HFFc6 (cell line): ENCODE data around the gene HPGDS. TPM values are rescaled to one million over a fixed set of nuclear protein-coding genes. Genes with fewer than 3 reads are reported as not detected.

Experiments used
- DNase-seq: peaks from one replicate; pipeline ENCODE4 v3.0.0-alpha.2; 2018
- H3K27ac Mint-ChIP-seq: 2 replicates; pipeline ENCODE4 v1.8.0; 2020; ENCODE audit warnings: mild to moderate bottlenecking, mixed read lengths
- H3K27me3 Mint-ChIP-seq: 2 replicates; pipeline ENCODE4 v1.8.0; 2021; ENCODE audit warnings: mild to moderate bottlenecking, moderate library complexity, mixed read lengths; ENCODE audit not compliant: insufficient read depth
- H3K36me3 Mint-ChIP-seq: 2 replicates; pipeline ENCODE4 v1.8.0; 2021; ENCODE audit warnings: low read depth, mixed read lengths
- H3K4me1 Mint-ChIP-seq: 2 replicates; pipeline ENCODE4 v1.8.0; 2020; ENCODE audit warnings: low read depth, mixed read lengths
- H3K4me3 Mint-ChIP-seq: 2 replicates; pipeline ENCODE4 v1.8.0; 2020; ENCODE audit warnings: mild to moderate bottlenecking, moderate library complexity, mixed read lengths
- H3K9me3 Mint-ChIP-seq: 2 replicates; pipeline ENCODE4 v1.8.0; 2020; ENCODE audit warnings: mild to moderate bottlenecking, mixed read lengths
- total RNA-seq, 6 experiments: library from RNA; stranded (reverse); fragmentation: NEBNext Ultra II Directional; extraction: Animal tissue kit (Norgen Biotek cat#: 25700); gene quantifications; 2 replicates in 1 of 6; 3 replicates in 5 of 6; pipeline ENCODE4 v1.2.3, GENCODE V29; 2021
- TF ChIP-seq, protein P1 (sequence below): fragments of 200-600 bp; sonication (generic); IDR thresholded peaks from 2 replicates; pipeline ENCODE4 v1.5.0; 2021; ENCODE audit warnings: antibody characterized with exemption, mild to moderate bottlenecking

The HPGDS gene
- total RNA-seq, 6 experiments from 2014 or later = not detected

DNA sequence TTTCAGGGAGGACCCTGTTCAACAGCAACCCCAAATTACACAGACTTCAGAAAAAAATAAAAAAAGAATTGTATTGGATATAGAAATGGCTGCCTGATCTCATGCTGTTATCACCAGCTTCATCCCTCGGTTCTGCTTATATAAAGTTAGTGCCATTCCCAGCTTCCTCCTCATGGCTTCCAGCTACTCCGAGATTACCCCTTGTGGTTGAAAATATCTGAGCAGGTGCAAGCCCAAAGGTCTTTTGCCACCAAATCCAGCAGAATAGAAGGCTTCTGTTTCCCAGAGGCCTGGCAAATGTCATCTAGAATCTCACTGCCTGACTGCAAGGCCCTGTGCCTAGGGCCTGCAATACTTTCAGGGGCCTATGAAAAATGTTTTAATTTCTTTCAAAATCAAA lies 13.8 kb upstream of the HPGDS start:
- TF ChIP-seq, protein P1, sequence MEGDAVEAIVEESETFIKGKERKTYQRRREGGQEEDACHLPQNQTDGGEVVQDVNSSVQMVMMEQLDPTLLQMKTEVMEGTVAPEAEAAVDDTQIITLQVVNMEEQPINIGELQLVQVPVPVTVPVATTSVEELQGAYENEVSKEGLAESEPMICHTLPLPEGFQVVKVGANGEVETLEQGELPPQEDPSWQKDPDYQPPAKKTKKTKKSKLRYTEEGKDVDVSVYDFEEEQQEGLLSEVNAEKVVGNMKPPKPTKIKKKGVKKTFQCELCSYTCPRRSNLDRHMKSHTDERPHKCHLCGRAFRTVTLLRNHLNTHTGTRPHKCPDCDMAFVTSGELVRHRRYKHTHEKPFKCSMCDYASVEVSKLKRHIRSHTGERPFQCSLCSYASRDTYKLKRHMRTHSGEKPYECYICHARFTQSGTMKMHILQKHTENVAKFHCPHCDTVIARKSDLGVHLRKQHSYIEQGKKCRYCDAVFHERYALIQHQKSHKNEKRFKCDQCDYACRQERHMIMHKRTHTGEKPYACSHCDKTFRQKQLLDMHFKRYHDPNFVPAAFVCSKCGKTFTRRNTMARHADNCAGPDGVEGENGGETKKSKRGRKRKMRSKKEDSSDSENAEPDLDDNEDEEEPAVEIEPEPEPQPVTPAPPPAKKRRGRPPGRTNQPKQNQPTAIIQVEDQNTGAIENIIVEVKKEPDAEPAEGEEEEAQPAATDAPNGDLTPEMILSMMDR = no peak
- Mint-ChIP-seq H3K27me3 (peaks cover 26% of the 10 kb centered on the region), H3K4me3 (no peak overlapping the region), H3K4me1 (no peaks in the 10 kb centered on the region), H3K27ac (no peak overlapping the region), H3K9me3 (no peaks in the 10 kb centered on the region), H3K36me3 (no peaks in the 10 kb centered on the region)
- DNase-seq = no peak

DNA sequence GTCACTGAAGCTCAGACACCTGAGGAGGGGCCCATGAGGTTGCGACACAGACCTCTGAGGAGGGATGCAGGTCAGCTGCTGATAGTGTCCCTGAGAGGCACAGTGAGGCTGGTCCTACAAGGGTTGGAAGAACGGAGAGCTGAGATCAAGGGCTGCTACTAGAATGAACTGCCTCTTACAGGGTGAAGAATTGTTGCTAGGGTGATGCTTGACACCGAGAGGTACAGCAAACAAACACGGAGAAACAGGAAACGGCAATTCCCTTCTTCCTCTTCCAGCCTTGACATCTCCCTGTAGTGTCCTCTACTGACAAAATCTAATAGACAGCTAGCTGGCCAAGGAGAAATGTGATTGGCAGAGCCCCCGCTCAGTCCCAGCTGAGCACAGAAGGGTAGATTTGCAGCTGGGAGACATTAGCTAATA lies 11.8 kb upstream of the HPGDS start:
- no peaks in the 10 kb centered on the region for H3K9me3 Mint-ChIP-seq
- TF ChIP-seq, protein P1 = no peak
- H3K27me3 Mint-ChIP-seq = peaks cover 28% of the 10 kb centered on the region
- H3K4me3 Mint-ChIP-seq = no peak overlapping the region
- no peak overlapping the region for H3K27ac Mint-ChIP-seq
- no peak for DNase-seq
- no peaks in the 10 kb centered on the region for H3K36me3 Mint-ChIP-seq
- no peaks in the 10 kb centered on the region for H3K4me1 Mint-ChIP-seq

- Mint-ChIP-seq H3K4me1 (peaks cover 11% of the 10 kb centered on the region; the same call in 1 of the 2 replicates), H3K36me3 (no peaks in the 10 kb centered on the region), H3K4me3 (no peak overlapping the region), H3K27ac (no peak overlapping the region), H3K9me3 (no peaks in the 10 kb centered on the region), H3K27me3 (peaks cover 28% of the 10 kb centered on the region)
- DNase-seq = no peak
- TF ChIP-seq, protein P1 = no peak
These were observed 10.4 kb upstream of the HPGDS start for GRCh38 chr4:94352996-94353395.

DNA sequence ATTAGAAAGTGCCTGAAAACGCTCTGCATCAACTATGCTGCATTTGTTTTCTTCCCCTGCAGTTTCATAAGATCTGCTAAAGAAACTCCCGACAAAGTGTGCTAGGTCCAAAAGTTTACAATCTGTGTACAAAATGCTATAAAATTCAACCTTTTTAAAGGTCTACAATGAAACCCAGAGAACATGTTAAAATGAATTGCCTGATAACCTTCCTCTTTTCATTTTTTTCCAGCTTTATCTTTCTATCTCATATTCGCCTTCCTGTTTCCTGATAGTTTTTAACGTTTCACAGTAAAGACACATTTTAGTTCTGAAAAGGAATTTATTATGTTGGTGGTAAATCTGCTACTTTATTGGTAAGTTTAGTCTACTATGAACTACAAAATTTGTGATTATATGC lies 9.5 kb upstream of the HPGDS start:
- Mint-ChIP-seq H3K4me3 (no peak overlapping the region), H3K4me1 (peaks cover 11% of the 10 kb centered on the region; the same call in 1 of the 2 replicates), H3K9me3 (no peaks in the 10 kb centered on the region), H3K36me3 (no peaks in the 10 kb centered on the region), H3K27ac (no peak overlapping the region), H3K27me3 (peaks cover 23% of the 10 kb centered on the region)
- TF ChIP-seq, protein P1 = no peak
- DNase-seq = no peak

DNA sequence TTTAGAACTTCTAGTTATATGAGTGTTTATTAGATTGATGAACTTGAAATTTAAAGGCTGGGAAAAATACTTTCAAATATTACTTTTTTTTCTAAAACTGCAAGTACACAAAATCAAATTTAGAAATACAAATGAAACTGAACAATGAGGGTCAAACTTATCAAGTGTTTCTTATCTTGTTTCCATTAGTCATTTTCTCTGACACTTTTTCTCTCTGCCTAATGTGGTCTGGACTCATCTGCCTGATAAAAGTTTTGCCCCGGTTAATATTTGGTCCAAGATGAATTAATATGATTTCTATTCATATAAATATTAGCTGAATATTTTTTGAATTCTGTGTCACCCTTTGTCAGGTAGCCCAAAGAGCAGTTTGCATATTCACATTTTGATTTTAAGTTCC lies 8.7 kb upstream of the HPGDS start:
- no peak overlapping the region for H3K4me3 Mint-ChIP-seq
- no peak overlapping the region for H3K27ac Mint-ChIP-seq
- H3K9me3 Mint-ChIP-seq = no peaks in the 10 kb centered on the region
- no peak for DNase-seq
- H3K27me3 Mint-ChIP-seq = peaks cover 23% of the 10 kb centered on the region
- TF ChIP-seq, protein P1 = no peak
- peaks cover 11% of the 10 kb centered on the region; the same call in 1 of the 2 replicates for H3K4me1 Mint-ChIP-seq
- H3K36me3 Mint-ChIP-seq = no peaks in the 10 kb centered on the region

GRCh38 chr4:94350095-94350494 lies 7.5 kb upstream of the HPGDS start:
- TF ChIP-seq, protein P1 = no peak
- Mint-ChIP-seq H3K27me3 (peaks cover 17% of the 10 kb centered on the region), H3K27ac (no peak overlapping the region), H3K9me3 (no peaks in the 10 kb centered on the region), H3K36me3 (no peaks in the 10 kb centered on the region), H3K4me3 (no peak overlapping the region), H3K4me1 (peaks cover 15% of the 10 kb centered on the region; the same call in 1 of the 2 replicates)
- no peak for DNase-seq
